ENCODE data around the gene SUPT20H. TPM values are rescaled to one million over a fixed set of nuclear protein-coding genes. Genes with fewer than 3 reads are reported as not detected.

Gene SUPT20H
- total RNA-seq, 1 experiment from 2014 or later = 82.6 TPM

- ChIA-PET POLR2A (ENCODE audit: low non-redundant PET) (no interaction called here), CTCF (no interaction called here)
- Histone ChIP-seq H3K36me3 (ENCODE audit: insufficient read depth, low read length, poor library complexity, severe bottlenecking) (peaks cover 72% of the 10 kb centered on the region), H3K27ac (ENCODE audit: low read depth, low read length, poor library complexity, severe bottlenecking) (no peak overlapping the region), H3K4me1 (ENCODE audit: insufficient read depth, low read length, poor library complexity, severe bottlenecking) (peaks cover 34% of the 10 kb centered on the region), H3K9me3 (ENCODE audit: low read depth, low read length, poor library complexity, severe bottlenecking) (no peaks in the 10 kb centered on the region), H3K4me3 (ENCODE audit: low read depth, low read length, poor library complexity, severe bottlenecking) (no peak overlapping the region), H3K27me3 (replicated peaks; ENCODE audit: insufficient read depth, low read depth, low read length, poor library complexity) (no peaks in the 10 kb centered on the region)
- no TSS peak for BruUV-seq (replicated peaks)
- no peak for DNase-seq (ENCODE audit: low spot score)
- intact Hi-C loops (cut with micrococcal nuclease; ENCODE audit: unreplicated experiment) = loop anchor here (10.0 kb wide), 1 partner anchor 45 kb away; the partner anchor contains the start of gene SUPT20H
- TF ChIP-seq EZH2 (IDR thresholded peaks at IDR 0.05; ENCODE audit: borderline replicate concordance, low read depth, low read length, poor library complexity, severe bottlenecking) (no peak), CTCF (conservative IDR thresholded peaks at IDR 0.05; ENCODE audit: low read depth, low read length) (no peak)
Measured at GRCh38 chr13:37009692-37010091, 49.8 kb downstream of the SUPT20H start.

GRCh38 chr13:37001921-37002250 is 57.6 kb downstream of the SUPT20H start:
- Histone ChIP-seq H3K4me3 (ENCODE audit: low read depth, low read length, poor library complexity, severe bottlenecking) (peak overlapping the region; percentile 69), H3K9me3 (ENCODE audit: low read depth, low read length, poor library complexity, severe bottlenecking) (no peaks in the 10 kb centered on the region), H3K27ac (ENCODE audit: low read depth, low read length, poor library complexity, severe bottlenecking) (peak overlapping the region; percentile 99), H3K4me1 (ENCODE audit: insufficient read depth, low read length, poor library complexity, severe bottlenecking) (peaks cover 21% of the 10 kb centered on the region), H3K27me3 (replicated peaks; ENCODE audit: insufficient read depth, low read depth, low read length, poor library complexity) (no peaks in the 10 kb centered on the region), H3K36me3 (ENCODE audit: insufficient read depth, low read length, poor library complexity, severe bottlenecking) (peaks cover 44% of the 10 kb centered on the region)
- intact Hi-C loops (cut with micrococcal nuclease; ENCODE audit: unreplicated experiment) = loop anchor here (10.0 kb wide), 1 partner anchor 53 kb away; the partner anchor contains the start of gene SUPT20H
- no peak for DNase-seq (ENCODE audit: low spot score)
- POLR2A ChIA-PET (ENCODE audit: low non-redundant PET) = interaction anchor here (0.7 to 0.9 kb wide), 3 partner anchors 9 to 656 kb away, joined by 3 read pairs; partner anchors contain the start of gene SPART
- no peak for TF ChIP-seq EZH2 (IDR thresholded peaks at IDR 0.05; ENCODE audit: borderline replicate concordance, low read depth, low read length, poor library complexity, severe bottlenecking)
- no peak for TF ChIP-seq CTCF (conservative IDR thresholded peaks at IDR 0.05; ENCODE audit: low read depth, low read length)
- CTCF ChIA-PET = no interaction called here
- no TSS peak for BruUV-seq (replicated peaks)

- peak; percentile 95 for DNase-seq (ENCODE audit: low spot score)
- ChIA-PET POLR2A (ENCODE audit: low non-redundant PET) (interaction anchor here (0.7 to 0.9 kb wide), 2 partner anchors 307 to 655 kb away, joined by 3 to 6 read pairs; no protein-coding TSS in a partner anchor), CTCF (interaction anchor here (0.7 kb wide), 1 partner anchor 506 kb away, joined by 3 read pairs; no protein-coding TSS in a partner anchor)
- peaks cover 31% of the 10 kb centered on the region for H3K36me3 ChIP-seq (ENCODE audit: insufficient read depth, low read length, poor library complexity, severe bottlenecking)
- H3K27me3 ChIP-seq (replicated peaks; ENCODE audit: insufficient read depth, low read depth, low read length, poor library complexity) = no peaks in the 10 kb centered on the region
- no peaks in the 10 kb centered on the region for H3K9me3 ChIP-seq (ENCODE audit: low read depth, low read length, poor library complexity, severe bottlenecking)
- no TSS peak for BruUV-seq (replicated peaks)
- H3K4me3 ChIP-seq (ENCODE audit: low read depth, low read length, poor library complexity, severe bottlenecking) = peak within 1 kb of the TSS; percentile 69
- peak within 1 kb of the TSS; percentile 99 for H3K27ac ChIP-seq (ENCODE audit: low read depth, low read length, poor library complexity, severe bottlenecking)
- TF ChIP-seq EZH2 (IDR thresholded peaks at IDR 0.05; ENCODE audit: borderline replicate concordance, low read depth, low read length, poor library complexity, severe bottlenecking) (no peak), CTCF (conservative IDR thresholded peaks at IDR 0.05; ENCODE audit: low read depth, low read length) (peak; percentile 78)
- intact Hi-C loops (cut with micrococcal nuclease; ENCODE audit: unreplicated experiment) = loop anchor here (10.0 kb wide), 1 partner anchor 324 kb away; the partner anchor contains the start of gene SERTM1
- peaks cover 21% of the 10 kb centered on the region for H3K4me1 ChIP-seq (ENCODE audit: insufficient read depth, low read length, poor library complexity, severe bottlenecking)
Measured at GRCh38 chr13:36999054-36999714, 60.3 kb downstream of the SUPT20H start, which contains the start of gene ALG5. Gene ALG5 (minus strand): TSS chr13:36999340. CDS start chr13:36999300, 40 bp downstream.

Measured in A673 (cell line).